ENCODE measurements around the gene AFAP1L1.
"Not testable (repeated sequence)": the region's sequence is repeated elsewhere in the genome, so short reads cannot be mapped to it uniquely, and the experiment has no call there.

Gene AFAP1L1

GRCh38 chr5:149261246-149261645 is 10.4 kb upstream of the AFAP1L1 start:
- DNase-seq (ENCODE audit: low spot score), result no peak

GRCh38 chr5:149262315-149262714 is 9.3 kb upstream of the AFAP1L1 start:
- no peak for DNase-seq (ENCODE audit: low spot score)

GRCh38 chr5:149264439-149265067 is 7.1 kb upstream of the AFAP1L1 start:
- DNase-seq (ENCODE audit: low spot score), result no peak

GRCh38 chr5:149265068-149265465 is 6.6 kb upstream of the AFAP1L1 start:
- peak; percentile 55 for DNase-seq (ENCODE audit: low spot score)

- DNase-seq (ENCODE audit: low spot score), result peak; percentile 56
These were observed 6.1 kb upstream of the AFAP1L1 start for GRCh38 chr5:149265597-149265996.

- DNase-seq (ENCODE audit: low spot score), result no peak
These were observed 4.3 kb upstream of the AFAP1L1 start for GRCh38 chr5:149267241-149267973.

GRCh38 chr5:149268928-149269557 is 2.6 kb upstream of the AFAP1L1 start:
- DNase-seq (ENCODE audit: low spot score), result peak; percentile 75

- DNase-seq (ENCODE audit: low spot score), result no peak
These were observed 404 bp upstream of the AFAP1L1 start for GRCh38 chr5:149271195-149271715.

GRCh38 chr5:149272781-149273180 is 1.1 kb downstream of the AFAP1L1 start:
- not testable (repeated sequence) for DNase-seq (ENCODE audit: low spot score)

GRCh38 chr5:149273237-149273636 is 1.6 kb downstream of the AFAP1L1 start:
- no peak for DNase-seq (ENCODE audit: low spot score)

- DNase-seq (ENCODE audit: low spot score), result no peak
These were observed 2.3 kb downstream of the AFAP1L1 start for GRCh38 chr5:149273950-149274349.

- peak; percentile 49 for DNase-seq (ENCODE audit: low spot score)
These were observed 3.3 kb downstream of the AFAP1L1 start for GRCh38 chr5:149274939-149275338.

- DNase-seq (ENCODE audit: low spot score), result no peak
These were observed 6.1 kb downstream of the AFAP1L1 start for GRCh38 chr5:149277801-149278200.

- no peak for DNase-seq (ENCODE audit: low spot score)
These were observed 7.0 kb downstream of the AFAP1L1 start for GRCh38 chr5:149278451-149279210.

- DNase-seq (ENCODE audit: low spot score), result no peak
These were observed 8.0 kb downstream of the AFAP1L1 start for GRCh38 chr5:149279661-149280060.

GRCh38 chr5:149280124-149280523 is 8.5 kb downstream of the AFAP1L1 start:
- no peak for DNase-seq (ENCODE audit: low spot score)

- no peak for DNase-seq (ENCODE audit: low spot score)
These were observed 9.1 kb downstream of the AFAP1L1 start for GRCh38 chr5:149280802-149281201.

- DNase-seq (ENCODE audit: low spot score), result no peak
These were observed 10.6 kb downstream of the AFAP1L1 start for GRCh38 chr5:149282027-149282965.

GRCh38 chr5:149282966-149283332 is 11.3 kb downstream of the AFAP1L1 start:
- DNase-seq (ENCODE audit: low spot score), result no peak

GRCh38 chr5:149283626-149284480 is 12.2 kb downstream of the AFAP1L1 start:
- no peak for DNase-seq (ENCODE audit: low spot score)
